Kidney (tissue), 14 donors: Measurements from ENCODE around the gene SLC43A1. TPM values are rescaled to one million over a fixed set of nuclear protein-coding genes. Genes with fewer than 3 reads are reported as not detected.

Experiments used
- DNase-seq, 5 donors: peaks; one replicate each; pipeline ENCODE4 v3.0.0-alpha.2; 2013 to 2020
- FAIRE-seq: peaks from 2 replicates; lab custom pipeline; 2012; peaks lifted over from hg19 to GRCh38; lab: Jason Lieb, UNC
- H3K27ac ChIP-seq, 2 donors: one replicate each; pipeline ENCODE4 v1.7.0; 2013; ENCODE audit warnings: low read depth in 2 of 2, low read length in 2 of 2, inconsistent platforms in 1 of 2
- H3K27me3 ChIP-seq: one replicate; pipeline ENCODE4 v1.7.1; 2013; ENCODE audit warnings: low read length, inconsistent platforms; ENCODE audit not compliant: control insufficient read depth, insufficient read depth
- H3K36me3 ChIP-seq, 3 donors: one replicate each; pipeline versions ENCODE4 v1.7.0 to v1.7.1; 2013; ENCODE audit warnings: low read length in 3 of 3, control low read depth in 1 of 3, inconsistent platforms in 1 of 3; ENCODE audit not compliant: insufficient read depth in 3 of 3, control insufficient read depth in 2 of 3
- H3K4me1 ChIP-seq, 3 donors: one replicate each; pipeline versions ENCODE4 v1.7.0 to v1.7.1; 2013; ENCODE audit warnings: low read length in 3 of 3, inconsistent platforms in 1 of 3, low read depth in 1 of 3; ENCODE audit not compliant: control insufficient read depth in 2 of 3, insufficient read depth in 2 of 3
- H3K4me3 ChIP-seq, 3 donors: one replicate each; pipeline versions ENCODE4 v1.7.0 to v1.8.1; 2013; ENCODE audit warnings: low read length in 3 of 3, control low read depth in 1 of 3, inconsistent platforms in 1 of 3
- H3K9ac ChIP-seq, 3 donors: one replicate each; pipeline versions ENCODE4 v1.7.0 to v1.7.1; 2013; ENCODE audit warnings: low read length in 3 of 3, control low read depth in 1 of 3, inconsistent platforms in 1 of 3
- H3K9me3 ChIP-seq, 3 donors: one replicate each; pipeline versions ENCODE4 v1.7.0 to v1.7.1; 2013; ENCODE audit warnings: low read length in 3 of 3, control low read depth in 1 of 3, inconsistent platforms in 1 of 3; ENCODE audit not compliant: control insufficient read depth in 2 of 3, insufficient read depth in 1 of 3
- intact Hi-C: fragments of 100-400 bp; cut with DNase I; formaldehyde crosslinking; loops from one replicate; pipeline ENCODE4 v1.11.1; 2022
- polyA plus RNA-seq: library from polyadenylated mRNA; stranded (reverse); fragments of 350-450 nt; fragmentation: Illumina TruSeq; extraction: RNeasy Lipid Tissue Mini Kit (QIAGEN cat#74804); gene quantifications from one replicate; pipeline ENCODE4 v1.2.3, GENCODE V29; 2014; ENCODE audit warnings: low read depth, low replicate concordance; ENCODE audit not compliant: insufficient read depth
- total RNA-seq: library from RNA; stranded (reverse); fragmentation: NEBNext Ultra II Directional; extraction: Animal tissue kit (Norgen Biotek cat#: 25700); gene quantifications from one replicate; pipeline ENCODE4 v1.2.1, GENCODE V29; 2021
- TF ChIP-seq, protein P1 (sequence below): IDR thresholded peaks from 3 replicates; pipeline ENCODE4 v1.5.1; 2012; ENCODE audit warnings: mild to moderate bottlenecking, moderate library complexity, borderline replicate concordance; ENCODE audit not compliant: insufficient read depth; ENCODE audit errors: extremely low read depth
- donor health status: control.
- donor health status: control.
- donor health status: control.
- donor health status: control.
- donor health status: control.
- donor health status: DM: yes; HTN: yes; CAD: no.
- donor health status: Normal renal cell carcinoma (clear cell type).

SLC43A1 gene
- total and polyA plus RNA-seq, 2 donors from 2014 or later: 4.1 to 16.6 TPM

DNA sequence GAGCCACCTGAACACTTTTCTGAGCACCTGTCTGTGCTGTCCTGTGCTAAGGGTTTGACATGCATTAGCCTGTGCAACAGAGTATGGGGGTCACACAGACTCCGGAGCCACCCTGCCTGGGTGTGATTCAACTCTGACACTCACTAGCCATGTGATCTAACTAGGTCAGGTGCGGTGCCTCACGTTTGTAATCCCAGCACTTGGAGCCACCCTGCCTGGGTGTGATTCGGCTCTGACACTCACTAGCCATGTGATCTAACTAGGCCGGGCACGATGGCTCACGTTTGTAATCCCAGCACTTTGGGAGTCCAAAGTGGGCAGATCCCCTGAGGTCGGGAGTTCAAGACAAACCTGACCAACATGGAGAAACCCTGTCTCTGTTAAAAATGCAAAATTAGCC is 40.5 kb upstream of the SLC43A1 start:
- Histone ChIP-seq H3K9me3 (no peaks in the 10 kb centered on the region), H3K27ac (no peak overlapping the region), H3K4me3 (no peak overlapping the region), H3K27me3 (no peaks in the 10 kb centered on the region), H3K36me3 (peaks cover 0 to 27% (median 14%) of the 10 kb centered on the region in 3 donors), H3K9ac (no peak overlapping the region), H3K4me1 (no peaks in the 10 kb centered on the region)
- DNase-seq (no peak), FAIRE-seq (no peak)
- intact Hi-C loops: no loop called here
- TF ChIP-seq, protein P1, sequence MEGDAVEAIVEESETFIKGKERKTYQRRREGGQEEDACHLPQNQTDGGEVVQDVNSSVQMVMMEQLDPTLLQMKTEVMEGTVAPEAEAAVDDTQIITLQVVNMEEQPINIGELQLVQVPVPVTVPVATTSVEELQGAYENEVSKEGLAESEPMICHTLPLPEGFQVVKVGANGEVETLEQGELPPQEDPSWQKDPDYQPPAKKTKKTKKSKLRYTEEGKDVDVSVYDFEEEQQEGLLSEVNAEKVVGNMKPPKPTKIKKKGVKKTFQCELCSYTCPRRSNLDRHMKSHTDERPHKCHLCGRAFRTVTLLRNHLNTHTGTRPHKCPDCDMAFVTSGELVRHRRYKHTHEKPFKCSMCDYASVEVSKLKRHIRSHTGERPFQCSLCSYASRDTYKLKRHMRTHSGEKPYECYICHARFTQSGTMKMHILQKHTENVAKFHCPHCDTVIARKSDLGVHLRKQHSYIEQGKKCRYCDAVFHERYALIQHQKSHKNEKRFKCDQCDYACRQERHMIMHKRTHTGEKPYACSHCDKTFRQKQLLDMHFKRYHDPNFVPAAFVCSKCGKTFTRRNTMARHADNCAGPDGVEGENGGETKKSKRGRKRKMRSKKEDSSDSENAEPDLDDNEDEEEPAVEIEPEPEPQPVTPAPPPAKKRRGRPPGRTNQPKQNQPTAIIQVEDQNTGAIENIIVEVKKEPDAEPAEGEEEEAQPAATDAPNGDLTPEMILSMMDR: no peak

DNA sequence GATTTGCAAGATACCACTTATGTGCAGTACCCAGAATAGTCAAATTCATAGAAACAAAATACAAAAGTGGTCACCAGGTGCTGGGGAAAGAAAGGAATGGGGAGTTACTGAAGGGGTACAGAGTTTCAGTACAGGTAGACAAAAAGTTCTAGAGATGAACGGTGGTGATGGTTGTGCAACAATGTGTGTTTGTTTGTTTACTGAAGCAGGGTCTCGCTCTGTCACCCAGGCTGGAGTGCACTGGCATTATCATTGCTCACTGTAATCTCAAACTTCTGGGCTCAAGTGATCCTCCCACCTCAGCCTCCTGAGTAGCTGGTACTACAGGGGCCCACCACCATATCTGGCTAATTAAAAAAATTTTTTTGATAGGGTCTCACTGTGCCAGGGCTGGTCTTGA is 39.9 kb upstream of the SLC43A1 start:
- H3K36me3 ChIP-seq: peaks cover 0 to 27% (median 14%) of the 10 kb centered on the region in 3 donors

DNA sequence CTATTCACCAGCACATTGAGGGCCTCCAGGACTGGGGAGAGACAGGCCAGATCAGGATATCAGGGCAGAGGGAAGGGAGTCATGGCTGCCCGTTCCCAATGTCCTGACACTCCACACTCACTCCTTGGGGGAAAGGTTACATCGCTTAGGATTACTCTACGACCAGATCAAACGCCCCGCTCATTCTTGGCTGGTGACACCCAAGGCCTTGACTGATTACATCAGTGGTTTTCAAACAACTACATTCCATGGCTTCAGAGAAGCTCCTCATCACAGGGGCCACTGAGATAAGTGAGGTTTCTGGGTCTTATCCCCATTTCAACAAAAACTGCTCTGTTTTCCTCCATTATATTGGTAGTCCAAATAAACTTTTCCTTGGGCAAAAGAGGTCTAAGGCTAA is 37.0 kb upstream of the SLC43A1 start:
- Histone ChIP-seq H3K4me1 (no peaks in the 10 kb centered on the region), H3K4me3 (no peak overlapping the region), H3K36me3 (peaks cover 0 to 27% (median 12%) of the 10 kb centered on the region in 3 donors), H3K27me3 (no peaks in the 10 kb centered on the region), H3K9ac (no peak overlapping the region), H3K9me3 (no peaks in the 10 kb centered on the region), H3K27ac (no peak overlapping the region)
- intact Hi-C loops: no loop called here
- no peak for FAIRE-seq
- TF ChIP-seq, protein P1: no peak
- no peak for DNase-seq

More for the DNA sequence above, 39.9 kb upstream of the SLC43A1 start:
- DNase-seq: no peak
- Histone ChIP-seq H3K27ac (no peak overlapping the region), H3K27me3 (no peaks in the 10 kb centered on the region), H3K4me3 (no peak overlapping the region), H3K9ac (no peak overlapping the region), H3K4me1 (no peaks in the 10 kb centered on the region), H3K9me3 (no peaks in the 10 kb centered on the region)
- TF ChIP-seq, protein P1: no peak
- intact Hi-C loops: no loop called here
- no peak for FAIRE-seq

DNA sequence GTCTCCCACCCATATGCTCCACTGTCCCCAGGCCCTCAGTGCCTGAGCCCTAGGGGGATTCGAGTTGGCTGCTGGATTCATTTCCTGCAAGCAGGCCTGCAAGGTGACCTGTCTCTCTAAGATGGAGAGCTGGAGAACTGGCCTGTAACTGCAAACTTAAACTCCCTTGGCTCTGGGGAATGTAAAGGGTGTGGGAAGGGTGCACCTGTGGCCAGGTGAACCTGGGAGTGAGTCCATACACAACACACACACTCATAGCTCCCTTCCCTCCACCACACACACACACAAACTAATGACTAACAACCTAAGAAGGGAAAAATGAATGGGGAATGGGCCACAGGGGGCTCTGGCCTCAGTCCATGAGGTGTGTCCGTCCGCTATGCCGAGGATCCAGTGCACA is 36.4 kb upstream of the SLC43A1 start:
- no peak for FAIRE-seq
- no peak for DNase-seq
- no peak overlapping the region for H3K9ac ChIP-seq
- H3K36me3 ChIP-seq: peaks cover 0 to 27% (median 12%) of the 10 kb centered on the region in 3 donors
- H3K4me1 ChIP-seq: no peaks in the 10 kb centered on the region
- intact Hi-C loops: no loop called here
- H3K27ac ChIP-seq: no peak overlapping the region
- H3K27me3 ChIP-seq: no peaks in the 10 kb centered on the region
- TF ChIP-seq, protein P1: no peak
- H3K4me3 ChIP-seq: no peak overlapping the region
- no peaks in the 10 kb centered on the region for H3K9me3 ChIP-seq
